NCI-H226 (cell line): Measurements from ENCODE around the gene CFDP1.

Experiments
- DNase-seq: peaks from one replicate; pipeline ENCODE4 v3.0.0-alpha.2; 2015

Gene CFDP1

DNA sequence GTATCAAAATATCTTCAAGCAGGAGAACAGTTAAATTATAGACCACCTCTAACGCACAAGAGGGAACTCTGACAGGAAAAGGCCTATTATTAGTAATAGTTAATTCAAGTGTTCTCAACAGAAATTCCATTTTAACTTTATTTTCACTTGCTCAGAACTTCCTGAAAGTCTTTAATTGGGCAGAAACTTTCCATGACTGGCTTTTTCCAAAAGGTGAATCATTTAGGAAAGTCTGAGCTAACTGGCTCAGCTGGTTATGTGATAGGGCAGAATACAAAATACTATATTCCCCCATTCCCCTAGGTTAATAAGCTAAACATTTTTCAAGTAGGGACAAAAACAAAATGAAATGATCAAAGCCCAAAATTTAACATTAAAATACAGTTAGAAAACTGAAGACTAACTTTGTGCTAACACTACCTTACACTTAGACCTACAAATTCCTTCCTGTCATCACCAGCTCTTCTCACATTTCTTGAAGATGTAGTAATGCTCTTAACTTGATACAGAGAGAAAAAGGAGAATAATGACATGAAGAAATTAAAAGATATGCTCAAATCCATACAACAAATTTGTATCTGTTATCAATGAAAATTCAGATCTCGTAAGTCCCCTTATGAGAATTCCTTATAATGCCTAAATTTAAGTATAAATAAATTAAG lies 31.0 kb downstream of the CFDP1 start:
- peak; percentile 51 for DNase-seq

DNA sequence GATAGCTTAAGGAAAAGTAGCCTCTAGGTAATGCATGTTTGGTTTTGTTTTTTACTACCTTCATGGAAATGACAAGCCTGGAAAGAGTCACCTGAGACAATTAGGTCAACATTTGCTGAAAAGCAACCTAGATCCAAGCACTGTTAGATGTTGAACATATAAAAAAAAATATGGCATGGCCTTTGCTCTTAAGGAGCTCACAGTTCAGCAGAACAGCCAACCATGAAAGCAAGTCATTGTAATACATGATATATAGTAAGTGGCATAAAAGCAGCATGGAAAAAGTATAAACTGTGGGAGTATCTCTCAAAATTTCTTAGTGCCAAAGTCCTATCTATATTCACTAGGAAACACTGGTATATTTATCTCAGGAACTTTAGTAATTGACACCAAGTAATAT lies 31.6 kb downstream of the CFDP1 start:
- no peak for DNase-seq

GRCh38 chr16:75398333-75398732 lies 35.0 kb downstream of the CFDP1 start:
- DNase-seq: no peak

GRCh38 chr16:75394941-75395340 lies 38.4 kb downstream of the CFDP1 start:
- DNase-seq: no peak

DNA sequence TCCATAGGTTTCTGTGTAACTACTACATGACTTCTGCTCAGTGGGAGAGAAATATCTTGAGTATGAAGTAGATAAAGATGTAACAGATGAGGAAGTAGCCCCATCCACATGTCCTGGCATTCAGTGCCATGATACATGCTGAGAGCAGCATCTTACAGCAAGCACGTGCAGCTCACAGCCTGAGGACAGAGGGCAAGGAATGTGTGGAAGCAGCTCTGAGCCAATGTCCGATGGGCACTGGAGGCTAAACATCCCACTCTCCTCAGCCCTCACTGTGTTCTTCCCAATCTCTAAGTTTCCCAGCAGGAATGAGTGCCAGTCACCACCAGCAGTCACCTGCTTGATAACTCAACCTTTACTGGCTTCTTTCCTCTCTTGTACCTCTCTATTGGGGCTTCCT lies 40.4 kb downstream of the CFDP1 start:
- DNase-seq: no peak

DNA sequence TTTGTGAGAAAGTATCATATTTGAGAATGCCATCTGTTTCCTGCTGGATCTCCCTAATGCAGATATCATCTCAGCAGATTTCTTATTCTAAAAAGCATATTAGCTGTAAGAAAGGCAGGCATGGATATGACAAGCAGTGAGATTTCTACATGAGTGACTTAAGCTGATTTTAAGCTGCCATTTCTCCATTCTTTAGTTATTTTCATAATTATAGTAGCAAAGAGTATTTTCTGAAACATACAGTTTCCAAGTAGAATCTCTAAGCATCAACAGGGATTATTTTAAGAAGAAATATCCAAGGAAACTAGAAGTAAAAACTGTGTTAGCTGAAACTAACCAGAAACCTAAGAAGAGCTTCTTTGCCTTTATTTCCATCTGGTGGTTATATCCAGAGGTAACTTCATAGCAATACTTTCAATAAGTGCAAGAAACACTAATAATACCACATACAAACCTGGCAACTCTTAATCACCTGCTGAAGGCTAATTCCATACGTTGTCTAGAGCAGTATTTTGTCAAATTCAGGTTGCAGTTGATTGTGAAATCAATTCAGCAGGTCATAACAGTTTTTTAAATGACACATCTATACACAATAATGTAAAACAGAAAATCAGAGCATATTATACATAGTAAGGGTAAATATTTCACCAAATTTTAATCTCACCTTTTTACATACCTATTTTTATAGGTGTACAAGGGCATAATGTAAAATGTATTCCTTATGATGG lies 42.2 kb downstream of the CFDP1 start:
- DNase-seq: no peak

DNA sequence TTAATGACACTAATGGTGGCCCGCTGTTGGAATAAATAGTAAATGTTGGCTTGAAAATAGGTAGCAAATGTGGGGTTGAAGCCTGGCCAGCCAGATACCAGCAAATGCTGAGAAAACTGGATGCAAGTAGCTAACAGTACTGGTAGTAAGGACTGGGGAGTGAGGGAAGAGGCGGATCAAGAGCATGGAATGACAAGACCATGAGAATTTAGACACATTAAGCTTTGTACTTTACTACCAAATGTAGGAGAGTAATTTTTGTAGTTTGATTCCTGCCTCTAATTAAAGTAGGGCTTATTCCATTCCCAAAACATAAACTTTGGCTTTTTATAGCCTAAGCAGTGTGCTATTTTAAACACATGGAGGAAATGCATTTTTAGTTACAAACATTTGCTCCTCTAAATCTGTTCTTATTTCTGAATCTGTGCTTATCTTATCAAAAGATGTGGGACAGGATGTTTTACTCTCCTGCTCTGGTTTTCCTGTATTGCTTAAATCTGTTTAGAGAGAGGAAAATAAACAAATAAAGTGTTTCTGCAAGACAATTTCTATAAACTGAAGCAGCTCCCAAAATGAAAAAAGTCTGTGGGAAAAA lies 44.1 kb downstream of the CFDP1 start:
- DNase-seq: no peak

- DNase-seq: no peak
Observed at GRCh38 chr16:75387951-75388350, 45.4 kb downstream of the CFDP1 start.

- DNase-seq: peak; percentile 47
Observed at GRCh38 chr16:75385507-75386152, 47.7 kb downstream of the CFDP1 start.

DNA sequence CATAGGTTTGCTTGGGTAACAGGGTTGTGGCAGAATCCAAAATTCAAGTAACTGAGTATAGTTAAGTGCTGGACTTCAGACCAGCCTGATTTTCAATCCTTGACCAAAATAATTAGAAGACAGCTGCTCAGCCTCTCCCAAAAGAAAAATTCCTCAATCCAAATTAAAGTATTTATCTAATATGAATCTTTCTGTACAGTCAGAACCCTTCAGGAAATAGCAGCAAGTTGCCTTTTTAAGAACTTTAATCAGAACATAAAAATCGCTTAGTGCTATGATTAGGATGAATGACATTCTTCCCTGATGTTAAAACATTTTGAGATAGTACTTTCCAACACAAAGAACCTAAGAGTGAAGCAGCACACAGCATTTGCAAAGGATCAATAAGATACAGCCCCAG lies 50.2 kb downstream of the CFDP1 start:
- no peak for DNase-seq

GRCh38 chr16:75382611-75383010 lies 50.7 kb downstream of the CFDP1 start:
- no peak for DNase-seq

DNA sequence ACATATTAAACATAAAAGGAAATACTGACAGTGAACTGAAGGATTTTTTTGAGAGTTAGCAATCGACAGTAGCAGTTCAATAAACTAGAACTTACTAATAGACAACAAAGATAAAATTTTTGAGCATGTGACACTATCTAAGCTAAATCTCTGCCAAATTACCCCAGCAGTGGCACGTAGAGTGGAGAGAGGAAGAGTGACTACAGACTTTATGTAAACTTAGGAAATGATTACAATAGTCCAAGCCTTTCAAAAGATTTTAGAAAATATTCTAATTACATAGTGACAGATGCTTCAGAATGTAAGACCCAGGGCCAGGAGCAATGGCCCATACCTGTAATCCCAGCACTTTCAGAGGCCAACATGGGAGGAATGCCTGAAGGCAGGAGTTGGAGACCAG lies 52.4 kb downstream of the CFDP1 start:
- DNase-seq: no peak

DNA sequence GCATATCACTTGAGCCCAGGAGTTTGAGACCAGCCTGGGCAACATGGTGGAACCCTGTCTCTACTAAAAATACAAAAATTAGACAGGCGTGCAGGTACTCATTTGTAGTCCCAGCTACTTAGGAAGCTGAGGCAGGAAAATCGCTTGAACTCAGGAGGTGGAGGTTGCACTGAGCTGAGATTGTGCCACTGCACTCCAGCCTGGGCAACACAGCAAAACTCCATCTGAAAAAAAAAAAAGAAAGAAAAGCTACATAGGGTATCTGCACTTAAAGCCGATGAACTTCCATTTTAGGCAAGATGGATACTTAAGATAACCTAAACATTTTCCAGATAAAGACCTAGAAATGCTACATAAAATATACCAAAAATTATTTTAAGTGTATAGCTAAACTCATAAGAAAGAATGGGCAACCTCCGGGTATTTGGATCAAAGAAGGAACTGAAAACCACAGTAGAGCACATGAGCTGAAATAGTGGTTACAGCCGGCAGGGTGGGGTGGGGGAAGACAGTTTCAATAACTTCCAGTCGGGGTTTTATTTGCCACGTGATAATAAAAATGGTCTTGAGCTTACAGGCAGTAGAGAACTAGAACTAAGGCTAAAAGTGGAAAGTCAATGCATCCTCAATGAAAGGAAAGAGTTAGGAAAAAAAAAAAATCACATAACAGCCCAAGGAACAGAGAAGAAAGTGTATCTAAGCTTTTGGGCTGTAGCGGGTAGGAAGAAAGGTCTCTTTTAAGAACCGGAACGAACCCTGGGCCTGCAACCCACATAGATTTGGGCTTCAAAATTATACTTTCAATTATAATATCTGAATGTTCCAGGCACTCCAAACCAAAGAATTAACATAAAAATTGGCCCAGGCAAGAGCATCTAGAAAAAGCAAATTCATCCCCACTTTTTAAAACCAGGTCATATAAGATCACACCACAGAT lies 53.1 kb downstream of the CFDP1 start:
- no peak for DNase-seq

DNA sequence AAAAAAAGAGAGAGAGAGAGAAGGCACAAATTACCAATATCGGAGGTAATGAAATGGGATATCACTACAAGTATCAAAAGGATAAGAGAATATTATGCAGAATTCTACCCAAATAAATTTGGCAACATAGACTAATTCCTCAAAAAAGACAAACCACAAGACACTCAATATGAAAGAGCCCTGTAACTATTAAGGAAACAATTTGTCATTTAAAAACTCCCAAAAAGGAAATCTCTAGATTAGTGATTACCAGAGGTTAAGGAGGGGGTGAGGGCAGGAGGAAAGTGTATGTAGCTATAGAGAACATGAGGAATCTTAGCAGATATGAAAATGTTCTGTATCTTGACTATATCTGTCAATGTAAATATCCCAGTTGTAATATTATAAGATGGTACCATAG lies 54.0 kb downstream of the CFDP1 start:
- no peak for DNase-seq

DNA sequence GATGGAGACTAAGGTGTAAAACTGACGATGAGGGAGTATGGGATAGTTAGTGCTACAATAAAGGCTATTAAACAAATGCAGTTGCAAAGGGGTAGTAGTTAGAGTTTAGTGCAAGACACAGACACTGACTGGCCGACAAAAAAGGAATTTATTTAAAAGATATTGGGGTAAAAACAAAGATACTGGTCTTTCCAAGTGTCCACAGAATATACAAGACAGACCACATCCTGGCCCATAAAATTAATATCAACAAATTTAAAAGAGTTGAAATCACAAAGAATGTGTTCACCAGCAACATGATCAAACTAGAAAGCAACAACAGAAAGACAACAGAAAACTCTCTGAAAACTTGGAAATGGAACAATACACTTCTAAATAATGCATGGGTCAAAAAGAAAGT lies 54.7 kb downstream of the CFDP1 start:
- DNase-seq: no peak

DNA sequence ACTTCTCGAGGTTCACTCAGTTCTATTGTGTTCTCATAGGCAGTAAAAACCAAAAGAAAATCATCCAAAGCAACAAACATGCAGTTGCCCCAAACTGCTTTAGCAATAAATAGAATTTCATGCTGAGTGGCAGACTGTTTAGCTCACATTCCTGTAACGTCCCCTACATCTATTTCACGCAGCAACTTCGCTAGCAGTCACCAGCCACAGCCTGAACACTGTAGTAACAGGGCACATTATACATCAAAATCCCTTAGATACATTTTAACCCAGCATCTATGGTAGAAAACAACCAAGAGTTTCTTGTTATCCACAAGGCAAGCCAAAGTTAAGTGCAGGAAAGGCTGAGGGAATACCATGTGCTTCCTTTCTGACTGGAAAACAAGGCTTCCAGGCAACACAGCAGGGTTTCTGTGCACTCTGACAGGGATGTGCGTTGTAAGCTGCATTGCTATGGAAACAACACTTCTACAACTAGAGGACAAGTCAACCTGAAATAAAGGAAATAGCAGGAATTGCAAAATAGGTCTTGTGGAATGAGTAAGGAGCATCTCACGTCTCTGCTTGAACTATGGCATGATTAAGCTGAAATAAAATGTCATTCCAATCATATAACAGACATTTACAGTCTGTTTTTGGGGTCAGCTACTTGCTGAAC lies 55.4 kb downstream of the CFDP1 start:
- peak; percentile 94 for DNase-seq

- DNase-seq: peak; percentile 56
Observed at GRCh38 chr16:75376475-75377161, 56.7 kb downstream of the CFDP1 start.

GRCh38 chr16:75374388-75374787 lies 58.9 kb downstream of the CFDP1 start:
- DNase-seq: no peak

GRCh38 chr16:75372236-75372856 lies 61.0 kb downstream of the CFDP1 start:
- DNase-seq: peak; percentile 38

DNA sequence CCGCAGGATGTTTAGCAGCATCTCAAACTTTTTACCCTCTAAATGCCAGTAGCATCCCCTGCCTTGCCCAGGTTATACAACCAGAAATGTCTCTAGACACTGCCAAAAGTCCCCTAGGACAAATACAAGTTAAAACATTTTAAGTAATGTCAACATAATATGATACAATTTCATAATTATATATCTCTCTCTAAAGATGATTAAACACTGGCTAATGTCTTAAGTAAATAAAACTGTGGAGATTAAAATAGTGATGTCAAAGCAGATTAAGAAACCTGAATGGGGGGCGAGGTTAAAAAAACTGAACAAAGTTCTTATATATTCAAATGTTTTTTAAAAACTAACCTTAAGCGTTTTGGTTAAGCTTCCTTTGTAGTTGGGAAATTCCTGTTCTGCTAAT lies 62.1 kb downstream of the CFDP1 start:
- no peak for DNase-seq

DNA sequence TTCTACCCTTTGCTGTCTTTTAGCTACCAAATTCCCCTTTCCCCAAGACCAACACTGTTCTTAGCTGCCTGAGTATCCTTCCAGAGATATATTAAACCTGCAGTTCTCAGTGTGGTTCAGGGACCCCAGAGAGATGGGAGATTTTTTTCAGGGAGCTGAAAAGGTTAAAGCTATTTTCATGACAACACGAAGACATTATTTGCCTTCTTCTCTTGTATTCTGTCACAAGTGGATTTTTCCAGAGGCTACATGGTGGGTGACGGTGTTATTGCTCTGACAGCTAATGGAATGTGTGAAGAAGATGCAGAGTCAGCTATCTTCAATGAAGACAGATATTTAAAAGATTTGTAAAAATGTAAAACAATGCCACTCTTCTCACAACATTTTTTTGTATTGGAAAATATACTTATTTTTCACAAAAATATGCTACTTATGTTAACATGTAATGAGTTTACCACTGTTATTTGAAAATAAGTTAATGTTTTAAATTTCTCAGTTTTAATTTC lies 69.0 kb downstream of the CFDP1 start:
- no peak for DNase-seq
